SK-N-SH treated with all-trans-retinoic acid at 6 μM for 48 hours (cell line): ENCODE results near the gene DYNLL1.
A peak's percentile ranks its signal among the peaks of the same experiment; 100 is the strongest.

Source experiments
- ATAC-seq: fragments of 200-7000 bp; cut with Tn5 transposase; 3 replicates; pipeline ENCODE4 v1.9.1; 2020; ENCODE audit warnings: mild to moderate bottlenecking, moderate library complexity
- ARNTL ChIP-seq: fragments of 450-650 bp; formaldehyde crosslinking; IDR thresholded peaks from 2 replicates; pipeline ENCODE4 v1.5.0; 2020; ENCODE audit warnings: low read depth, mild to moderate bottlenecking, moderate library complexity, borderline replicate concordance
- BACH2 ChIP-seq: fragments of 250-450 bp; sonication (Bioruptor Pico); IDR thresholded peaks from 2 replicates; pipeline ENCODE4 v1.9.0; 2021; ENCODE audit warnings: mild to moderate bottlenecking, borderline replicate concordance
- CREB5 ChIP-seq: fragments of 250-450 bp; sonication (Bioruptor Pico); IDR thresholded peaks from 2 replicates; pipeline ENCODE4 v1.5.1; 2020; ENCODE audit warnings: low read depth, mild to moderate bottlenecking, moderate library complexity
- CSDC2 ChIP-seq: fragments of 250-450 bp; sonication (Bioruptor Pico); IDR thresholded peaks from 2 replicates; pipeline ENCODE4 v1.5.0; 2020; ENCODE audit warnings: mild to moderate bottlenecking, moderate library complexity
- CSRNP3 ChIP-seq: fragments of 250-450 bp; sonication (Bioruptor Pico); IDR thresholded peaks from 2 replicates; pipeline ENCODE4 v1.5.1; 2021; ENCODE audit warnings: mild to moderate bottlenecking, moderate library complexity
- ESRRG ChIP-seq: fragments of 250-450 bp; sonication (Bioruptor Pico); IDR thresholded peaks from 2 replicates; pipeline ENCODE4 v1.6.1; 2021; ENCODE audit warnings: mild to moderate bottlenecking
- GLIS3 ChIP-seq: fragments of 250-450 bp; sonication (Bioruptor Pico); IDR thresholded peaks from 2 replicates; pipeline ENCODE4 v1.5.0; 2020; ENCODE audit warnings: mild to moderate bottlenecking, moderate library complexity
- ISL1 ChIP-seq: fragments of 250-450 bp; sonication (Bioruptor Pico); IDR thresholded peaks from 2 replicates; pipeline ENCODE4 v2.1.2; 2022; ENCODE audit warnings: mild to moderate bottlenecking, moderate library complexity
- OSR1 ChIP-seq: fragments of 250-450 bp; sonication (Bioruptor Pico); IDR thresholded peaks from 2 replicates; pipeline ENCODE4 v1.8.0; 2022; ENCODE audit warnings: moderate library complexity, mild to moderate bottlenecking, inconsistent platforms
- PATZ1 ChIP-seq: fragments of 250-450 bp; sonication (Bioruptor Pico); IDR thresholded peaks from 2 replicates; pipeline ENCODE4 v1.8.0; 2020; ENCODE audit warnings: mild to moderate bottlenecking, moderate library complexity, borderline replicate concordance
- POU6F1 ChIP-seq: fragments of 250-450 bp; sonication (Bioruptor Pico); IDR thresholded peaks from 2 replicates; pipeline ENCODE4 v1.8.0; 2021; ENCODE audit warnings: low read depth, mild to moderate bottlenecking, moderate library complexity, borderline replicate concordance
- PPARA ChIP-seq: fragments of 250-450 bp; sonication (Bioruptor Pico); IDR thresholded peaks from 2 replicates; pipeline ENCODE4 v1.5.0; 2020; ENCODE audit warnings: mild to moderate bottlenecking, borderline replicate concordance
- RARB ChIP-seq: fragments of 250-450 bp; sonication (Bioruptor Pico); IDR thresholded peaks from 2 replicates; pipeline ENCODE4 v1.8.0; 2021; ENCODE audit warnings: mild to moderate bottlenecking, moderate library complexity
- SNAI2 ChIP-seq: fragments of 250-450 bp; sonication (Bioruptor Pico); IDR thresholded peaks from 2 replicates; pipeline ENCODE4 v1.5.0; 2020; ENCODE audit warnings: mild to moderate bottlenecking, moderate library complexity
- TCF4 ChIP-seq: fragments of 250-450 bp; sonication (Bioruptor Pico); IDR thresholded peaks from 2 replicates; pipeline ENCODE4 v1.8.0; 2021; ENCODE audit warnings: mild to moderate bottlenecking, moderate library complexity, borderline replicate concordance
- TOX ChIP-seq: fragments of 250-450 bp; sonication (Bioruptor Pico); IDR thresholded peaks from 2 replicates; pipeline ENCODE4 v1.8.0; 2021; ENCODE audit warnings: mild to moderate bottlenecking, moderate library complexity, borderline replicate concordance
- TSHZ2 ChIP-seq: fragments of 250-450 bp; sonication (Bioruptor Pico); IDR thresholded peaks from 2 replicates; pipeline ENCODE4 v1.5.0; 2020; ENCODE audit warnings: mild to moderate bottlenecking, moderate library complexity
- ZC3H10 ChIP-seq: fragments of 250-450 bp; sonication (Bioruptor Pico); IDR thresholded peaks from 2 replicates; pipeline ENCODE4 v1.5.1; 2021; ENCODE audit warnings: mild to moderate bottlenecking, moderate library complexity
- ZFP3 ChIP-seq: fragments of 250-450 bp; sonication (Bioruptor Pico); IDR thresholded peaks from 2 replicates; pipeline ENCODE4 v1.5.0; 2020; ENCODE audit warnings: mild to moderate bottlenecking, moderate library complexity
- ZFP30 ChIP-seq: fragments of 450-650 bp; formaldehyde crosslinking; IDR thresholded peaks from 2 replicates; pipeline ENCODE4 v1.5.0; 2022; ENCODE audit warnings: mild to moderate bottlenecking, moderate library complexity
- ZNF565 ChIP-seq: fragments of 450-650 bp; formaldehyde crosslinking; conservative IDR thresholded peaks from 2 replicates; pipeline ENCODE4 v1.5.0; 2020; ENCODE audit warnings: low read depth, mild to moderate bottlenecking, moderate library complexity
- ZNF70 ChIP-seq: fragments of 450-650 bp; formaldehyde crosslinking; IDR thresholded peaks from 2 replicates; pipeline ENCODE4 v1.5.0; 2020; ENCODE audit warnings: mild to moderate bottlenecking, moderate library complexity

The DYNLL1 gene

GRCh38 chr12:120469450-120470149, 26.3 kb upstream of the DYNLL1 start, which contains the start of gene SRSF9:
SRSF9 (minus strand) TSS chr12:120469748; CDS start chr12:120469609, 139 bp downstream.
- ATAC-seq: peak; percentile 88
- TF ChIP-seq OSR1 (CRISPR knock-in tag) (no peak), PATZ1 (peak; percentile 42; the same call in 1 of the 2 replicates)

- no peak for TF ChIP-seq BACH2 (CRISPR knock-in tag)
- no peak for TF ChIP-seq PATZ1
- no peak for TF ChIP-seq ZFP30 (CRISPR knock-in tag)
- no peak for TF ChIP-seq GLIS3 (CRISPR knock-in tag)
- TF ChIP-seq CSDC2 (CRISPR knock-in tag): no peak
- no peak for TF ChIP-seq ARNTL (CRISPR knock-in tag)
- TF ChIP-seq TCF4 (CRISPR knock-in tag): no peak
- TF ChIP-seq CSRNP3: no peak
- TF ChIP-seq SNAI2 (CRISPR knock-in tag): no peak
- no peak for TF ChIP-seq ZNF70 (CRISPR knock-in tag)
- peak; percentile 52 for ATAC-seq
Observed at GRCh38 chr12:120470150-120470784, 25.6 kb upstream of the DYNLL1 start.

- ATAC-seq: no peak
- TF ChIP-seq ZFP3 (CRISPR knock-in tag): no peak
- TF ChIP-seq ARNTL (CRISPR knock-in tag): no peak
- no peak for TF ChIP-seq CSDC2 (CRISPR knock-in tag)
- TF ChIP-seq TOX (CRISPR knock-in tag): no peak
- no peak for TF ChIP-seq SNAI2 (CRISPR knock-in tag)
- TF ChIP-seq TCF4 (CRISPR knock-in tag): no peak
- no peak for TF ChIP-seq ZC3H10 (CRISPR knock-in tag)
- no peak for TF ChIP-seq TSHZ2 (CRISPR knock-in tag)
- no peak for TF ChIP-seq ZNF565 (CRISPR knock-in tag)
- TF ChIP-seq ISL1 (CRISPR knock-in tag): no peak
- no peak for TF ChIP-seq OSR1 (CRISPR knock-in tag)
- no peak for TF ChIP-seq CREB5 (CRISPR knock-in tag)
- no peak for TF ChIP-seq RARB (CRISPR knock-in tag)
- no peak for TF ChIP-seq POU6F1
- TF ChIP-seq ESRRG (CRISPR knock-in tag): no peak
- TF ChIP-seq PPARA (CRISPR knock-in tag): no peak
- TF ChIP-seq, all 23 proteins: peak for 0
Observed at GRCh38 chr12:120472521-120472920, 23.4 kb upstream of the DYNLL1 start.
